SK-N-SH (cell line): Measurements from ENCODE around the gene GOLGA5. TPM values are rescaled to one million over a fixed set of nuclear protein-coding genes. Genes with fewer than 3 reads are reported as not detected.

ENCODE experiments used
- CTCF ChIA-PET: fragments of 300-600, 350-600 bp; formaldehyde crosslinking; extraction: SDS; loops from one replicate; lab custom pipeline; 2021; lab: Yijun Ruan, JAX
- POLR2A ChIA-PET: fragments of 350-600 bp; sonication (Branson Sonifier 250); formaldehyde crosslinking; extraction: SDS; loops from one replicate; lab custom pipeline; 2020; ENCODE audit warnings: antibody characterized with exemption, inconsistent platforms; lab: Yijun Ruan, JAX
- DNase-seq: peaks from one replicate; pipeline ENCODE4 v3.0.0; 2012
- H2AFZ ChIP-seq: fragments of 200-600 bp; sonication (generic); 2 replicates; pipeline ENCODE4 v1.8.1; 2016; ENCODE audit warnings: antibody characterized with exemption, mild to moderate bottlenecking, low read depth
- H3F3A ChIP-seq: fragments of 200-600 bp; sonication (generic); replicated peaks from 2 replicates; pipeline ENCODE3; 2016; ENCODE audit warnings: antibody characterized with exemption, mild to moderate bottlenecking; ENCODE audit not compliant: insufficient read depth
- H3K27ac ChIP-seq, 2 experiments: fragments of 200-500 bp in 1 of 2; fragments of 200-600 bp in 1 of 2; sonication (Bioruptor generic) in 1 of 2; sonication (generic), shearing (Covaris generic) in 1 of 2; 2 replicates each; pipeline versions ENCODE4 v1.5.1 to v1.6.1; 2014 to 2016; ENCODE audit warnings: low read depth in 2 of 2, inconsistent platforms in 1 of 2, low read length in 1 of 2, mild to moderate bottlenecking in 1 of 2, mixed read lengths in 1 of 2
- H3K27me3 ChIP-seq: fragments of 200-600 bp; sonication (generic), shearing (Covaris generic); 2 replicates; pipeline ENCODE4 v1.6.1; 2016; ENCODE audit warnings: mixed run types; ENCODE audit not compliant: insufficient read depth
- H3K36me3 ChIP-seq, 2 experiments: fragments of 200-500 bp in 1 of 2; fragments of 200-600 bp in 1 of 2; sonication (Bioruptor generic) in 1 of 2; sonication (generic) in 1 of 2; replicated peaks in 1 of 2; 2 replicates each; pipeline versions ENCODE3 to v1.5.1; 2014 to 2016; ENCODE audit warnings: low read length in 1 of 2, mild to moderate bottlenecking in 1 of 2; ENCODE audit not compliant: insufficient read depth in 2 of 2, control insufficient read depth in 1 of 2
- H3K4me1 ChIP-seq, 2 experiments: fragments of 200-500 bp in 1 of 2; fragments of 200-600 bp in 1 of 2; sonication (Bioruptor generic) in 1 of 2; sonication (generic), shearing (Covaris generic) in 1 of 2; 2 replicates each; pipeline versions ENCODE4 v1.5.1 to v1.6.1; 2014 to 2016; ENCODE audit warnings: low read depth in 1 of 2, low read length in 1 of 2, mixed run types in 1 of 2; ENCODE audit not compliant: insufficient read depth in 2 of 2, control insufficient read depth in 1 of 2
- H3K4me2 ChIP-seq: fragments of 200-600 bp; sonication (generic), shearing (Covaris generic); 2 replicates; pipeline ENCODE4 v1.6.1; 2017; ENCODE audit warnings: mixed run types
- H3K4me3 ChIP-seq, 2 experiments: fragments of 200-500 bp in 1 of 2; fragments of 200-600 bp in 1 of 2; sonication (Bioruptor generic) in 1 of 2; sonication (generic), shearing (Covaris generic) in 1 of 2; 2 replicates each; pipeline versions ENCODE4 v1.5.1 to v1.8.1; 2014 to 2016; ENCODE audit warnings: low read depth in 2 of 2, inconsistent platforms in 1 of 2, low read length in 1 of 2, mild to moderate bottlenecking in 1 of 2, mixed read lengths in 1 of 2, moderate library complexity in 1 of 2
- H3K79me2 ChIP-seq: fragments of 200-600 bp; sonication (generic); 2 replicates; pipeline ENCODE4 v1.8.1; 2017; ENCODE audit warnings: mild to moderate bottlenecking; ENCODE audit not compliant: insufficient read depth
- H3K9ac ChIP-seq: fragments of 200-600 bp; sonication (generic); 2 replicates; pipeline ENCODE4 v1.6.1; 2017; ENCODE audit warnings: mixed run types
- H3K9me2 ChIP-seq: fragments of 200-600 bp; sonication (generic); 2 replicates; pipeline ENCODE4 v1.6.1; 2017; ENCODE audit warnings: mixed run types
- H3K9me3 ChIP-seq: fragments of 200-600 bp; sonication (generic); 2 replicates; pipeline ENCODE4 v1.6.1; 2017; ENCODE audit warnings: mixed run types, mild to moderate bottlenecking, moderate library complexity
- H4K20me1 ChIP-seq: fragments of 200-600 bp; sonication (generic); 2 replicates; pipeline ENCODE4 v1.6.1; 2017; ENCODE audit warnings: mild to moderate bottlenecking, mixed run types; ENCODE audit not compliant: insufficient read depth
- CHD2 ChIP-seq: fragments of 150-350 bp; IDR thresholded peaks from 2 replicates; pipeline ENCODE4 v1.6.1; 2018; ENCODE audit warnings: low read length; ENCODE audit not compliant: partially characterized antibody
- ELF1 ChIP-seq: IDR thresholded peaks from 2 replicates; pipeline ENCODE4 v1.4.0; 2012
- EZH2phosphoT487 ChIP-seq: fragments of 200-600 bp; sonication (generic); IDR thresholded peaks from 2 replicates; pipeline ENCODE4 v1.6.1; 2017; ENCODE audit warnings: low read depth, mixed run types, mild to moderate bottlenecking, antibody characterized with exemption, moderate library complexity, borderline replicate concordance
- FOXJ3 ChIP-seq: sonication (generic); formaldehyde crosslinking; IDR thresholded peaks from 2 replicates; pipeline ENCODE4 v1.5.1; 2020; ENCODE audit warnings: mild to moderate bottlenecking, missing genetic modification reagents
- GABPA ChIP-seq: IDR thresholded peaks from 2 replicates; pipeline ENCODE4 v1.4.0; 2012; ENCODE audit warnings: low read depth, mild to moderate bottlenecking
- GATA2 ChIP-seq: sonication (generic); formaldehyde crosslinking; IDR thresholded peaks from 2 replicates; pipeline ENCODE4 v1.5.0; 2020; ENCODE audit warnings: mild to moderate bottlenecking, missing genetic modification reagents
- RAD21 ChIP-seq: IDR thresholded peaks from 2 replicates; pipeline ENCODE4 v1.6.1; 2012; ENCODE audit warnings: mild to moderate bottlenecking, low read length
- RCOR1 ChIP-seq: fragments of 150-350 bp; IDR thresholded peaks from 2 replicates; pipeline ENCODE4 v1.6.1; 2017; ENCODE audit warnings: antibody characterized with exemption, low read length
- RFX5 ChIP-seq: IDR thresholded peaks from 2 replicates; pipeline ENCODE4 v1.6.1; 2012; ENCODE audit warnings: mild to moderate bottlenecking, improper control_type of control experiment, low read length
- RXRA ChIP-seq: IDR thresholded peaks from 2 replicates; pipeline ENCODE4 v1.4.0; 2012; ENCODE audit warnings: low read depth, mild to moderate bottlenecking, borderline replicate concordance
- SIN3A ChIP-seq: IDR thresholded peaks from 2 replicates; pipeline ENCODE4 v1.6.1; 2012; ENCODE audit warnings: low read depth, mild to moderate bottlenecking, low read length, moderate library complexity, borderline replicate concordance
- TAF1 ChIP-seq: IDR thresholded peaks from 2 replicates; pipeline ENCODE4 v1.6.1; 2012; ENCODE audit warnings: low read depth, mild to moderate bottlenecking, low read length, moderate library complexity, borderline replicate concordance
- TEAD4 ChIP-seq: IDR thresholded peaks from 2 replicates; pipeline ENCODE4 v1.4.0; 2012; ENCODE audit warnings: mild to moderate bottlenecking, borderline replicate concordance; ENCODE audit not compliant: insufficient read depth
- WGBS: methylation state at CpG from one replicate; pipeline ENCODE4 v1.1.6; 2017; ENCODE audit warnings: low lambda C conversion rate; 5-methylcytosine and 5-hydroxymethylcytosine counted together
- polyA plus RNA-seq, 3 experiments: library from polyadenylated mRNA; depleted of rRNA; stranded (reverse); fragments of >200 nt; gene quantifications; 2 replicates each; pipeline ENCODE4 v1.2.3, GENCODE V29; 2012
- TF ChIP-seq, protein P1 (sequence below): IDR thresholded peaks from 2 replicates; pipeline ENCODE4; 2012
- TF ChIP-seq, protein P2 (sequence below): IDR thresholded peaks from 2 replicates; pipeline ENCODE4 v1.4.0; 2012; ENCODE audit warnings: low read depth, borderline replicate concordance
- TF ChIP-seq, protein P3 (sequence below): IDR thresholded peaks from 2 replicates; pipeline ENCODE4 v1.6.1; 2012; ENCODE audit warnings: mild to moderate bottlenecking, low read depth, low read length, moderate library complexity
- TF ChIP-seq, protein P4 (sequence below): fragments of 150-350 bp; IDR thresholded peaks from 2 replicates; pipeline ENCODE4 v1.6.1; 2016; ENCODE audit warnings: mild to moderate bottlenecking, low read depth, low read length
- TF ChIP-seq, protein P5 (sequence below): fragments of 150-350 bp; IDR thresholded peaks from 2 replicates; pipeline ENCODE4 v1.6.1; 2017; ENCODE audit warnings: antibody characterized with exemption, low read length, low read depth, borderline replicate concordance

GOLGA5 gene
- polyA plus RNA-seq, 1 of the 3 experiments (the other 2 are of a cell fraction) = 25.6 TPM

DNA sequence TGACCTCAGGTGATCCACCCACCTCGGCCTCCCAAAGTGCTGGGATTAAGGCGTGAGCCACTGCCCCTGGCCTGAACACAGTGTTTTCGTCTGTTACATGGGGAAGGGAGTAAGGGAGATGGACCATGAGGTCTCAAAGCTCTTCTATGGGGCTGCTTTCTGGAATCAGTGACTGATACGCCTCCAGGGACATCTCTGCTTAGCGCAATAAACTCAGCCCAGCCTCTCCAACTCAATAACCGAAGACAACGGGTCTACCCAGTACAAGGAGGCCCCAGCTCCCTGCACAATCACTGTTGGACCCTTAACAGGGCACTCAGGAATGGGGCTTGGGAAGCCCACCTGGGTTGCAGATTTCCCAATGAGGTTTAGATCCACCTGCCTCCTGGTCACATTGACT is 86.2 kb downstream of the GOLGA5 start:
- H3K9ac ChIP-seq = no peak overlapping the region
- POLR2A ChIA-PET = interaction anchor here (1.1 to 7.6 kb wide), 5 partner anchors 37 to 57 kb away, joined by 4 to 141 read pairs (median 21); partner anchors contain the start of gene CHGA
- no peaks in the 10 kb centered on the region for H4K20me1 ChIP-seq
- H3K9me3 ChIP-seq = no peaks in the 10 kb centered on the region
- H3K4me3 ChIP-seq = no peak overlapping the region
- WGBS = 34% methylated on average over 5 of the region's 7 CpGs
- no peak overlapping the region for H3K27ac ChIP-seq
- TF ChIP-seq CHD2 = no peak
- TF ChIP-seq RXRA = no peak
- no peak for TF ChIP-seq EZH2phosphoT487
- TF ChIP-seq RFX5 = no peak
- TF ChIP-seq, protein P1, sequence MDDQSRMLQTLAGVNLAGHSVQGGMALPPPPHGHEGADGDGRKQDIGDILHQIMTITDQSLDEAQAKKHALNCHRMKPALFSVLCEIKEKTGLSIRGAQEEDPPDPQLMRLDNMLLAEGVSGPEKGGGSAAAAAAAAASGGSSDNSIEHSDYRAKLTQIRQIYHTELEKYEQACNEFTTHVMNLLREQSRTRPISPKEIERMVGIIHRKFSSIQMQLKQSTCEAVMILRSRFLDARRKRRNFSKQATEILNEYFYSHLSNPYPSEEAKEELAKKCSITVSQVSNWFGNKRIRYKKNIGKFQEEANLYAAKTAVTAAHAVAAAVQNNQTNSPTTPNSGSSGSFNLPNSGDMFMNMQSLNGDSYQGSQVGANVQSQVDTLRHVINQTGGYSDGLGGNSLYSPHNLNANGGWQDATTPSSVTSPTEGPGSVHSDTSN = no peak
- no peak for TF ChIP-seq RCOR1
- TF ChIP-seq GABPA = no peak
- TF ChIP-seq, protein P2, sequence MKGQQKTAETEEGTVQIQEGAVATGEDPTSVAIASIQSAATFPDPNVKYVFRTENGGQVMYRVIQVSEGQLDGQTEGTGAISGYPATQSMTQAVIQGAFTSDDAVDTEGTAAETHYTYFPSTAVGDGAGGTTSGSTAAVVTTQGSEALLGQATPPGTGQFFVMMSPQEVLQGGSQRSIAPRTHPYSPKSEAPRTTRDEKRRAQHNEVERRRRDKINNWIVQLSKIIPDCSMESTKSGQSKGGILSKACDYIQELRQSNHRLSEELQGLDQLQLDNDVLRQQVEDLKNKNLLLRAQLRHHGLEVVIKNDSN = no peak
- TF ChIP-seq, protein P3, sequence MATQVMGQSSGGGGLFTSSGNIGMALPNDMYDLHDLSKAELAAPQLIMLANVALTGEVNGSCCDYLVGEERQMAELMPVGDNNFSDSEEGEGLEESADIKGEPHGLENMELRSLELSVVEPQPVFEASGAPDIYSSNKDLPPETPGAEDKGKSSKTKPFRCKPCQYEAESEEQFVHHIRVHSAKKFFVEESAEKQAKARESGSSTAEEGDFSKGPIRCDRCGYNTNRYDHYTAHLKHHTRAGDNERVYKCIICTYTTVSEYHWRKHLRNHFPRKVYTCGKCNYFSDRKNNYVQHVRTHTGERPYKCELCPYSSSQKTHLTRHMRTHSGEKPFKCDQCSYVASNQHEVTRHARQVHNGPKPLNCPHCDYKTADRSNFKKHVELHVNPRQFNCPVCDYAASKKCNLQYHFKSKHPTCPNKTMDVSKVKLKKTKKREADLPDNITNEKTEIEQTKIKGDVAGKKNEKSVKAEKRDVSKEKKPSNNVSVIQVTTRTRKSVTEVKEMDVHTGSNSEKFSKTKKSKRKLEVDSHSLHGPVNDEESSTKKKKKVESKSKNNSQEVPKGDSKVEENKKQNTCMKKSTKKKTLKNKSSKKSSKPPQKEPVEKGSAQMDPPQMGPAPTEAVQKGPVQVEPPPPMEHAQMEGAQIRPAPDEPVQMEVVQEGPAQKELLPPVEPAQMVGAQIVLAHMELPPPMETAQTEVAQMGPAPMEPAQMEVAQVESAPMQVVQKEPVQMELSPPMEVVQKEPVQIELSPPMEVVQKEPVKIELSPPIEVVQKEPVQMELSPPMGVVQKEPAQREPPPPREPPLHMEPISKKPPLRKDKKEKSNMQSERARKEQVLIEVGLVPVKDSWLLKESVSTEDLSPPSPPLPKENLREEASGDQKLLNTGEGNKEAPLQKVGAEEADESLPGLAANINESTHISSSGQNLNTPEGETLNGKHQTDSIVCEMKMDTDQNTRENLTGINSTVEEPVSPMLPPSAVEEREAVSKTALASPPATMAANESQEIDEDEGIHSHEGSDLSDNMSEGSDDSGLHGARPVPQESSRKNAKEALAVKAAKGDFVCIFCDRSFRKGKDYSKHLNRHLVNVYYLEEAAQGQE = no peak
- TF ChIP-seq GATA2 (CRISPR knock-in tag) = no peak
- TF ChIP-seq TAF1 = no peak
- TF ChIP-seq FOXJ3 (CRISPR knock-in tag) = no peak
- no peak for TF ChIP-seq RAD21
- TF ChIP-seq, protein P4, sequence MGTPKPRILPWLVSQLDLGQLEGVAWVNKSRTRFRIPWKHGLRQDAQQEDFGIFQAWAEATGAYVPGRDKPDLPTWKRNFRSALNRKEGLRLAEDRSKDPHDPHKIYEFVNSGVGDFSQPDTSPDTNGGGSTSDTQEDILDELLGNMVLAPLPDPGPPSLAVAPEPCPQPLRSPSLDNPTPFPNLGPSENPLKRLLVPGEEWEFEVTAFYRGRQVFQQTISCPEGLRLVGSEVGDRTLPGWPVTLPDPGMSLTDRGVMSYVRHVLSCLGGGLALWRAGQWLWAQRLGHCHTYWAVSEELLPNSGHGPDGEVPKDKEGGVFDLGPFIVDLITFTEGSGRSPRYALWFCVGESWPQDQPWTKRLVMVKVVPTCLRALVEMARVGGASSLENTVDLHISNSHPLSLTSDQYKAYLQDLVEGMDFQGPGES = no peak
- no peak for TF ChIP-seq TEAD4
- no peak for TF ChIP-seq ELF1
- TF ChIP-seq, protein P5, sequence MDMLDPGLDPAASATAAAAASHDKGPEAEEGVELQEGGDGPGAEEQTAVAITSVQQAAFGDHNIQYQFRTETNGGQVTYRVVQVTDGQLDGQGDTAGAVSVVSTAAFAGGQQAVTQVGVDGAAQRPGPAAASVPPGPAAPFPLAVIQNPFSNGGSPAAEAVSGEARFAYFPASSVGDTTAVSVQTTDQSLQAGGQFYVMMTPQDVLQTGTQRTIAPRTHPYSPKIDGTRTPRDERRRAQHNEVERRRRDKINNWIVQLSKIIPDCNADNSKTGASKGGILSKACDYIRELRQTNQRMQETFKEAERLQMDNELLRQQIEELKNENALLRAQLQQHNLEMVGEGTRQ = no peak
- TF ChIP-seq SIN3A = no peak
- no peaks in the 10 kb centered on the region for H3F3A ChIP-seq
- no peaks in the 10 kb centered on the region for H3K79me2 ChIP-seq
- no peaks in the 10 kb centered on the region for H3K9me2 ChIP-seq
- peaks cover 0 to 30% of the 10 kb centered on the region in 2 experiments; a peak in 1 of 4 replicates for H3K4me1 ChIP-seq
- H3K4me2 ChIP-seq = no peak overlapping the region
- no peak for DNase-seq
- no peak overlapping the region for H2AFZ ChIP-seq
- H3K36me3 ChIP-seq = no peaks in the 10 kb centered on the region
- CTCF ChIA-PET = interaction anchor here (0.7 to 3.2 kb wide), 39 partner anchors 10 to 298 kb away, joined by 3 to 34 read pairs (median 4); partner anchors contain the start of gene CHGA
- H3K27me3 ChIP-seq = peaks cover 17% of the 10 kb centered on the region; the same call in 1 of the 2 replicates
